IMR-90 (cell line): ENCODE data around the gene CEP128.
A peak's percentile ranks its signal among the peaks of the same experiment; 100 is the strongest.

Experiments used
- BHLHE40 ChIP-seq: fragments of 150-350 bp; IDR thresholded peaks from 2 replicates; pipeline ENCODE4 v1.6.1; 2016; ENCODE audit warnings: mild to moderate bottlenecking, low read depth, low read length
- MXI1 ChIP-seq: IDR thresholded peaks from 2 replicates; pipeline ENCODE4 v1.6.1; 2012; ENCODE audit warnings: low read depth, mild to moderate bottlenecking, low read length, moderate library complexity, borderline replicate concordance
- POLR2A ChIP-seq: IDR thresholded peaks from 2 replicates; pipeline ENCODE4 v1.6.1; 2012; ENCODE audit warnings: mild to moderate bottlenecking, low read depth, low read length
- RAD21 ChIP-seq: IDR thresholded peaks from 2 replicates; pipeline ENCODE4 v1.6.1; 2012; ENCODE audit warnings: low read length, improper control_type of control experiment
- RFX5 ChIP-seq: IDR thresholded peaks from 2 replicates; pipeline ENCODE4 v1.8.0; 2012; ENCODE audit warnings: low read depth, mild to moderate bottlenecking, low read length, moderate library complexity
- USF2 ChIP-seq: fragments of 150-350 bp; IDR thresholded peaks from 2 replicates; pipeline ENCODE4 v1.6.1; 2017; ENCODE audit warnings: mild to moderate bottlenecking, antibody characterized with exemption, low read length, low read depth
- TF ChIP-seq, protein P1 (sequence below): conservative IDR thresholded peaks from 2 replicates; pipeline ENCODE4 v1.5.1; 2012; ENCODE audit warnings: mild to moderate bottlenecking, low read depth, low read length, improper control_type of control experiment
- TF ChIP-seq, protein P2 (sequence below): fragments of 150-350 bp; IDR thresholded peaks from 2 replicates; pipeline ENCODE4 v1.6.1; 2016; ENCODE audit warnings: low read depth, mild to moderate bottlenecking, low read length, moderate library complexity, borderline replicate concordance

DNA sequence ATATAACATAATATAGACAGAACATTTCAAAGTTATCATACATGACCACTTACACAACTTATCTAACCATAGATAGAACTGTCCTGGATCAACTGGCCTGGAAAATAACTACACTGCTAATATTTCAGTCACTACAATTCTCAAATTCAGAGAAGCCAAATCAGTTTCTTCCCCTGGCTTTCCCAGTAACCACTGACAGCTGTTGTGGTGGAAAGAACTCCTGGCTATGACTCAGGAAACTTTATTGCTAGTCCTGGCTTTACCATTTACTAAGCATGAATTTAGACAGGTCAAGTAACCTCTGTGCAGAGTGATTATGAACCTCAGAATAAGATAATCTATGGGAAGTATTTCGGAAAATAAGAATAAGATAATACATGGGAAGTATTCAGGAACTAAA, 485.3 kb downstream of the CEP128 start:
- TF ChIP-seq POLR2A (no peak), BHLHE40 (no peak), RAD21 (no peak), RFX5 (peak; percentile 80), MXI1 (no peak), USF2 (no peak)
- TF ChIP-seq, protein P1, sequence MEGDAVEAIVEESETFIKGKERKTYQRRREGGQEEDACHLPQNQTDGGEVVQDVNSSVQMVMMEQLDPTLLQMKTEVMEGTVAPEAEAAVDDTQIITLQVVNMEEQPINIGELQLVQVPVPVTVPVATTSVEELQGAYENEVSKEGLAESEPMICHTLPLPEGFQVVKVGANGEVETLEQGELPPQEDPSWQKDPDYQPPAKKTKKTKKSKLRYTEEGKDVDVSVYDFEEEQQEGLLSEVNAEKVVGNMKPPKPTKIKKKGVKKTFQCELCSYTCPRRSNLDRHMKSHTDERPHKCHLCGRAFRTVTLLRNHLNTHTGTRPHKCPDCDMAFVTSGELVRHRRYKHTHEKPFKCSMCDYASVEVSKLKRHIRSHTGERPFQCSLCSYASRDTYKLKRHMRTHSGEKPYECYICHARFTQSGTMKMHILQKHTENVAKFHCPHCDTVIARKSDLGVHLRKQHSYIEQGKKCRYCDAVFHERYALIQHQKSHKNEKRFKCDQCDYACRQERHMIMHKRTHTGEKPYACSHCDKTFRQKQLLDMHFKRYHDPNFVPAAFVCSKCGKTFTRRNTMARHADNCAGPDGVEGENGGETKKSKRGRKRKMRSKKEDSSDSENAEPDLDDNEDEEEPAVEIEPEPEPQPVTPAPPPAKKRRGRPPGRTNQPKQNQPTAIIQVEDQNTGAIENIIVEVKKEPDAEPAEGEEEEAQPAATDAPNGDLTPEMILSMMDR = no peak
- TF ChIP-seq, protein P2, sequence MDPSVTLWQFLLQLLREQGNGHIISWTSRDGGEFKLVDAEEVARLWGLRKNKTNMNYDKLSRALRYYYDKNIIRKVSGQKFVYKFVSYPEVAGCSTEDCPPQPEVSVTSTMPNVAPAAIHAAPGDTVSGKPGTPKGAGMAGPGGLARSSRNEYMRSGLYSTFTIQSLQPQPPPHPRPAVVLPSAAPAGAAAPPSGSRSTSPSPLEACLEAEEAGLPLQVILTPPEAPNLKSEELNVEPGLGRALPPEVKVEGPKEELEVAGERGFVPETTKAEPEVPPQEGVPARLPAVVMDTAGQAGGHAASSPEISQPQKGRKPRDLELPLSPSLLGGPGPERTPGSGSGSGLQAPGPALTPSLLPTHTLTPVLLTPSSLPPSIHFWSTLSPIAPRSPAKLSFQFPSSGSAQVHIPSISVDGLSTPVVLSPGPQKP = no peak
